Gastroesophageal sphincter (tissue), 4 donors: ENCODE results near the gene TARS3. TPM values are rescaled to one million over a fixed set of nuclear protein-coding genes. Genes with fewer than 3 reads are reported as not detected.

ENCODE experiments used
- ATAC-seq: fragments of 150-250 bp; one replicate; pipeline ENCODE4 v1.9.1; 2016; ENCODE audit warnings: mild to moderate bottlenecking, moderate library complexity
- H3K27ac ChIP-seq, 4 donors: fragments of 200-600 bp; sonication (generic) in 3 of 4; 1 replicate in 3 of 4; 2 replicates in 1 of 4; pipeline ENCODE4 v1.5.1; 2016 to 2019
- H3K27me3 ChIP-seq: fragments of 200-600 bp; sonication (generic); one replicate; pipeline ENCODE4 v1.5.1; 2019
- H3K36me3 ChIP-seq, 2 donors: fragments of 200-600 bp; sonication (generic); one replicate each; pipeline ENCODE4 v1.5.1; 2019; ENCODE audit warnings: control low read depth in 1 of 2
- H3K4me1 ChIP-seq, 3 donors: fragments of 200-600 bp; sonication (generic); 1 replicate in 2 of 3; 2 replicates in 1 of 3; pipeline ENCODE4 v1.5.1; 2016 to 2019; ENCODE audit warnings: control low read depth in 2 of 3
- H3K4me3 ChIP-seq, 2 donors: fragments of 200-600 bp; sonication (generic); one replicate each; pipeline ENCODE4 v1.5.1; 2019; ENCODE audit warnings: mild to moderate bottlenecking in 1 of 2, moderate library complexity in 1 of 2
- H3K9me3 ChIP-seq, 3 donors: fragments of 200-600 bp; sonication (generic); one replicate each; pipeline ENCODE4 v1.5.1; 2017 to 2019; ENCODE audit warnings: control low read depth in 2 of 3
- EP300 ChIP-seq: sonication (generic); formaldehyde crosslinking; IDR thresholded peaks from one replicate; pipeline ENCODE4 v1.6.1; 2017; ENCODE audit warnings: antibody characterized with exemption, mild to moderate bottlenecking
- POLR2A ChIP-seq, 2 donors: fragments of 450-650 bp; IDR thresholded peaks; one replicate each; pipeline ENCODE4 v1.6.1; 2017; ENCODE audit warnings: antibody characterized with exemption in 2 of 2, mild to moderate bottlenecking in 2 of 2, moderate library complexity in 1 of 2
- POLR2AphosphoS5 ChIP-seq: sonication (generic); formaldehyde crosslinking; IDR thresholded peaks from one replicate; pipeline ENCODE4 v1.6.1; 2017; ENCODE audit warnings: antibody characterized with exemption
- WGBS, 2 donors: methylation state at CpG; one replicate each; pipeline ENCODE4 v1.1.5; 2018; ENCODE audit warnings: low coverage in 1 of 2; 5-methylcytosine and 5-hydroxymethylcytosine counted together
- total RNA-seq, 4 donors: library from RNA; depleted of rRNA; stranded (reverse); fragments of >200 nt; gene quantifications; one replicate each; pipeline ENCODE4 v1.1.0, GENCODE V29; 2016
- TF ChIP-seq, protein P1 (sequence below), 4 experiments: fragments of 200-600 bp in 2 of 4; fragments of 450-650 bp in 2 of 4; sonication (generic) in 1 of 4; IDR thresholded peaks; one replicate each; pipeline ENCODE4 v1.5.1; 2017 to 2019; ENCODE audit warnings: antibody characterized with exemption in 4 of 4, mild to moderate bottlenecking in 2 of 4, moderate library complexity in 2 of 4

TARS3 gene
- total RNA-seq, 4 donors from 2014 or later = 19.2 to 49.0 (median 26.7) TPM

GRCh38 chr15:101672298-101672697, 52.0 kb downstream of the TARS3 start:
- H3K27me3 ChIP-seq = no peaks in the 10 kb centered on the region
- no peaks in the 10 kb centered on the region for H3K4me1 ChIP-seq
- peaks cover 0 to 96% of the 10 kb centered on the region in 2 donors for H3K36me3 ChIP-seq
- WGBS, 2 donors = 60 to 81% methylated on average over 1 to 7 of the region's 9 CpGs
- no peak for ATAC-seq
- H3K27ac ChIP-seq = no peak overlapping the region
- TF ChIP-seq EP300 (no peak), POLR2AphosphoS5 (no peak), POLR2A (IDR thresholded peaks at IDR 0.05) (no peak)
- TF ChIP-seq, protein P1, sequence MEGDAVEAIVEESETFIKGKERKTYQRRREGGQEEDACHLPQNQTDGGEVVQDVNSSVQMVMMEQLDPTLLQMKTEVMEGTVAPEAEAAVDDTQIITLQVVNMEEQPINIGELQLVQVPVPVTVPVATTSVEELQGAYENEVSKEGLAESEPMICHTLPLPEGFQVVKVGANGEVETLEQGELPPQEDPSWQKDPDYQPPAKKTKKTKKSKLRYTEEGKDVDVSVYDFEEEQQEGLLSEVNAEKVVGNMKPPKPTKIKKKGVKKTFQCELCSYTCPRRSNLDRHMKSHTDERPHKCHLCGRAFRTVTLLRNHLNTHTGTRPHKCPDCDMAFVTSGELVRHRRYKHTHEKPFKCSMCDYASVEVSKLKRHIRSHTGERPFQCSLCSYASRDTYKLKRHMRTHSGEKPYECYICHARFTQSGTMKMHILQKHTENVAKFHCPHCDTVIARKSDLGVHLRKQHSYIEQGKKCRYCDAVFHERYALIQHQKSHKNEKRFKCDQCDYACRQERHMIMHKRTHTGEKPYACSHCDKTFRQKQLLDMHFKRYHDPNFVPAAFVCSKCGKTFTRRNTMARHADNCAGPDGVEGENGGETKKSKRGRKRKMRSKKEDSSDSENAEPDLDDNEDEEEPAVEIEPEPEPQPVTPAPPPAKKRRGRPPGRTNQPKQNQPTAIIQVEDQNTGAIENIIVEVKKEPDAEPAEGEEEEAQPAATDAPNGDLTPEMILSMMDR (IDR thresholded peaks at IDR 0.05) = no peak
- H3K4me3 ChIP-seq = no peak overlapping the region
- H3K9me3 ChIP-seq = no peaks in the 10 kb centered on the region

DNA sequence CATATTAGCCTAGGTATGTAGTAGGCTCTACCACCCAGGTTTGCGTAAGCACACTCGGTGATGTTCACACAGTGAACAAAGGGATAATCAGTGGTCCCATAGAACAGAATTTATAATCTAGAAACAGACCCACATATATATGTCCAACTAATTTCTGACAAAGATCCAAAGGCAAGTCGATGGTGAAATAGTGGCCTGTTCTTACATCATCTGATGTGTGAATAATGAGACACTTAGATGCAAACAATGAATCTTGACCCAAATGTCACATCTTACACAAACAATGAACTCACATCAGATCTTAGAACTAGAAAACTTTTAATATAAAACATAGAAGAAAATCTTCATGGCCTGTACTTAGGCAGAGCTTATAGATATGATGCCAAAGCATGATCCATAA, 54.5 kb downstream of the TARS3 start:
- H3K27ac ChIP-seq = no peak overlapping the region
- TF ChIP-seq POLR2A (IDR thresholded peaks at IDR 0.05) = no peak
- no peak for TF ChIP-seq EP300
- no peak for TF ChIP-seq POLR2AphosphoS5
- TF ChIP-seq, protein P1 (IDR thresholded peaks at IDR 0.05) = no peak
- H3K9me3 ChIP-seq = no peaks in the 10 kb centered on the region
- WGBS, 2 donors = 88 to 91% methylated on average over 3 of the region's 3 CpGs
- no peak overlapping the region for H3K4me3 ChIP-seq
- no peak for ATAC-seq
- no peaks in the 10 kb centered on the region for H3K27me3 ChIP-seq
- peaks cover 0 to 77% of the 10 kb centered on the region in 2 donors for H3K36me3 ChIP-seq
- no peaks in the 10 kb centered on the region for H3K4me1 ChIP-seq

- WGBS, 2 donors = 100% methylated on average over 1 of the region's 1 CpG
- Histone ChIP-seq H3K4me1 (no peaks in the 10 kb centered on the region), H3K4me3 (no peak overlapping the region), H3K36me3 (peaks cover 0 to 58% of the 10 kb centered on the region in 2 donors), H3K9me3 (no peaks in the 10 kb centered on the region), H3K27ac (no peak overlapping the region), H3K27me3 (no peaks in the 10 kb centered on the region)
- ATAC-seq = no peak
- TF ChIP-seq POLR2A (IDR thresholded peaks at IDR 0.05) (no peak), EP300 (no peak), POLR2AphosphoS5 (no peak)
- TF ChIP-seq, protein P1 (IDR thresholded peaks at IDR 0.05) = no peak
These were observed 56.4 kb downstream of the TARS3 start for GRCh38 chr15:101667881-101668280.

DNA sequence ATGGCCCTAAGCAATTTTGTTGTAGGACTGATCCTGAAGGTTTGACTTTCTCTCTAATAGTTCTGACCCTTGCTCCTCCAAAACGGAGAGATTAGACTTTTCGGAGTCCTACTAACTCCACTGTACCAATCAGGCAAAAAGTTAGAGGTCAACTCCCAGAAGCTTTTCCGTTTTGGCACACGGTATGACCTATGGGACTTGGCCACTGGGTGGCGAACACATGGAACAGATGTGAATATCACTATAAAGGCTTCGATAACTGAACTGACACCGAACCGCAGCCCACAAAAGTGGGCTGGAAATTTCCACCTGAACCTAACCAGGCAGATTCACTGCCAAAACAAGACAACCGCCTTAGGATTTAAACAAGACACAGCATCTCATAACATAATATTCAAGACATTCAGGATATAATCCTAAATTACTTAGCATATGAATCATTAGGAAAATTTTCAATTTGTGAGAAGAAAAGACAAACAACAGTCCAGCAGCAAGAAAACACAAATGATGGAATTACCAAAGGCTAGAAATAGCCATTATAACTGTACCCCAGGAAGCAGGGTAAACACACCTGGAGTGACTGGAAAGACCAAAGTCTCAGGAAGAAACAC, 59.9 kb downstream of the TARS3 start:
- H3K27ac ChIP-seq = no peak overlapping the region
- no peak overlapping the region for H3K4me3 ChIP-seq
- TF ChIP-seq POLR2A (IDR thresholded peaks at IDR 0.05) (no peak), EP300 (no peak), POLR2AphosphoS5 (no peak)
- TF ChIP-seq, protein P1 (IDR thresholded peaks at IDR 0.05) = no peak
- ATAC-seq = no peak
- no peaks in the 10 kb centered on the region for H3K4me1 ChIP-seq
- no peaks in the 10 kb centered on the region for H3K27me3 ChIP-seq
- H3K9me3 ChIP-seq = no peaks in the 10 kb centered on the region
- peaks cover 0 to 43% of the 10 kb centered on the region in 2 donors for H3K36me3 ChIP-seq
- WGBS, 2 donors = 82% methylated on average over 6 of the region's 9 CpGs; no CpG with 5 or more reads in 1 of the 2 donors

DNA sequence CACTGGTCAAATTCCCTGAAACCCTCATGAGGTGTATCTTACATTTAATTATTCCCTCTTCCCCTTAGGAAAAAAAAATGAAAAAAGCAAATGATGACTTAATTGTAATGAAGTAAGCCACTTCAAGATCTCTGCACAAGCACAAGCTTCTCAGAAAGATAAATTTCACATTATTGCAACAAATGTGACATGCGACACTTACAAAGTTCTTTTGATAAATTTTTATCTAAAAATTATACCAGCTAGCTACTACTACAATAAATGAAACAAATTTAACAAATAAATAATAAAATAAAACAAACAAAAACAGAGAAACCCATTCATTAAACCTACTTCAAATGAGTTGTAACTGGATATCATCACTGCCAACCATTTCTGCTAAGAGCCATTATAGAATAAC, 62.1 kb downstream of the TARS3 start:
- TF ChIP-seq POLR2AphosphoS5 (no peak), EP300 (no peak), POLR2A (IDR thresholded peaks at IDR 0.05) (no peak)
- TF ChIP-seq, protein P1 (IDR thresholded peaks at IDR 0.05) = no peak
- no peaks in the 10 kb centered on the region for H3K9me3 ChIP-seq
- H3K27ac ChIP-seq = no peak overlapping the region
- H3K27me3 ChIP-seq = no peaks in the 10 kb centered on the region
- H3K36me3 ChIP-seq = peaks cover 0 to 39% of the 10 kb centered on the region in 2 donors
- no peak for ATAC-seq
- no peaks in the 10 kb centered on the region for H3K4me1 ChIP-seq
- H3K4me3 ChIP-seq = no peak overlapping the region
- WGBS, 2 donors = 89 to 100% methylated on average over 1 of the region's 1 CpG
